Muscle layer of colon (tissue), 2 donors: ENCODE data around the gene PLD5.

Experiments
- H3K27ac ChIP-seq: one replicate; pipeline ENCODE4 v1.7.0; 2013; ENCODE audit warnings: low read depth, mild to moderate bottlenecking, low read length, moderate library complexity
- H3K27me3 ChIP-seq, 2 donors: one replicate each; pipeline ENCODE4 v1.7.0; 2013; ENCODE audit warnings: low read length in 2 of 2, mild to moderate bottlenecking in 2 of 2; ENCODE audit not compliant: insufficient read depth in 2 of 2, control insufficient read depth in 1 of 2
- H3K36me3 ChIP-seq: one replicate; pipeline ENCODE4 v1.7.0; 2013; ENCODE audit warnings: mild to moderate bottlenecking, low read length; ENCODE audit not compliant: insufficient read depth
- H3K4me1 ChIP-seq: one replicate; pipeline ENCODE4 v1.7.0; 2013; ENCODE audit warnings: mild to moderate bottlenecking, low read length; ENCODE audit not compliant: insufficient read depth
- H3K4me3 ChIP-seq, 2 donors: one replicate each; pipeline ENCODE4 v1.7.0; 2013; ENCODE audit warnings: low read length in 2 of 2, low read depth in 1 of 2, mild to moderate bottlenecking in 1 of 2, moderate library complexity in 1 of 2
- H3K9ac ChIP-seq: one replicate; pipeline ENCODE4 v1.7.0; 2013; ENCODE audit warnings: low read length
- H3K9me3 ChIP-seq: one replicate; pipeline ENCODE4 v1.7.0; 2013; ENCODE audit warnings: mild to moderate bottlenecking, low read length
- donor health status: abdominal sarcoma.
- donor health status: Adenocarcinoma of cecum.

PLD5 gene

GRCh38 chr1:242448910-242449645 is 75.4 kb downstream of the PLD5 start:
- Histone ChIP-seq H3K4me3 (no peak overlapping the region), H3K4me1 (no peaks in the 10 kb centered on the region), H3K9me3 (no peaks in the 10 kb centered on the region), H3K27me3 (peaks cover 0 to 4% of the 10 kb centered on the region in 2 donors), H3K27ac (no peak overlapping the region), H3K9ac (no peak overlapping the region), H3K36me3 (no peaks in the 10 kb centered on the region)

GRCh38 chr1:242447689-242448088 is 76.8 kb downstream of the PLD5 start:
- Histone ChIP-seq H3K27me3 (no peaks in the 10 kb centered on the region), H3K4me3 (no peak overlapping the region)

GRCh38 chr1:242440757-242441156 is 83.7 kb downstream of the PLD5 start:
- Histone ChIP-seq H3K27ac (no peak overlapping the region), H3K36me3 (no peaks in the 10 kb centered on the region), H3K27me3 (no peaks in the 10 kb centered on the region), H3K4me1 (no peaks in the 10 kb centered on the region), H3K4me3 (no peak overlapping the region), H3K9ac (no peak overlapping the region), H3K9me3 (no peaks in the 10 kb centered on the region)

More at GRCh38 chr1:242447689-242448088, 76.8 kb downstream of the PLD5 start:
- Histone ChIP-seq H3K36me3 (no peaks in the 10 kb centered on the region), H3K27ac (no peak overlapping the region), H3K9me3 (no peaks in the 10 kb centered on the region), H3K4me1 (no peaks in the 10 kb centered on the region), H3K9ac (no peak overlapping the region)

- H3K4me1 ChIP-seq = no peaks in the 10 kb centered on the region
- H3K27me3 ChIP-seq = no peaks in the 10 kb centered on the region
- H3K9ac ChIP-seq = no peak overlapping the region
- H3K27ac ChIP-seq = no peak overlapping the region
- H3K9me3 ChIP-seq = no peaks in the 10 kb centered on the region
- H3K36me3 ChIP-seq = no peaks in the 10 kb centered on the region
- H3K4me3 ChIP-seq = no peak overlapping the region
Observed at GRCh38 chr1:242435200-242435599, 89.3 kb downstream of the PLD5 start.

- no peaks in the 10 kb centered on the region for H3K36me3 ChIP-seq
- no peak overlapping the region for H3K4me3 ChIP-seq
- no peak overlapping the region for H3K27ac ChIP-seq
- H3K4me1 ChIP-seq = no peaks in the 10 kb centered on the region
- H3K9me3 ChIP-seq = no peaks in the 10 kb centered on the region
- no peak overlapping the region for H3K9ac ChIP-seq
- no peaks in the 10 kb centered on the region for H3K27me3 ChIP-seq
Observed at GRCh38 chr1:242432491-242433095, 91.9 kb downstream of the PLD5 start.

GRCh38 chr1:242431786-242432185 is 92.7 kb downstream of the PLD5 start:
- H3K27ac ChIP-seq = no peak overlapping the region
- H3K4me3 ChIP-seq = no peak overlapping the region
- H3K9me3 ChIP-seq = no peaks in the 10 kb centered on the region
- no peak overlapping the region for H3K9ac ChIP-seq
- no peaks in the 10 kb centered on the region for H3K4me1 ChIP-seq
- H3K27me3 ChIP-seq = no peaks in the 10 kb centered on the region
- H3K36me3 ChIP-seq = no peaks in the 10 kb centered on the region

- H3K27me3 ChIP-seq = no peaks in the 10 kb centered on the region
- H3K9me3 ChIP-seq = no peaks in the 10 kb centered on the region
- H3K4me3 ChIP-seq = no peak overlapping the region
- no peaks in the 10 kb centered on the region for H3K4me1 ChIP-seq
- no peak overlapping the region for H3K9ac ChIP-seq
- no peak overlapping the region for H3K27ac ChIP-seq
- H3K36me3 ChIP-seq = no peaks in the 10 kb centered on the region
Observed at GRCh38 chr1:242430956-242431355, 93.5 kb downstream of the PLD5 start.

- Histone ChIP-seq H3K9me3 (no peaks in the 10 kb centered on the region), H3K27ac (no peak overlapping the region), H3K27me3 (no peaks in the 10 kb centered on the region), H3K4me3 (no peak overlapping the region), H3K4me1 (no peaks in the 10 kb centered on the region), H3K36me3 (no peaks in the 10 kb centered on the region), H3K9ac (no peak overlapping the region)
Observed at GRCh38 chr1:242428399-242429190, 95.9 kb downstream of the PLD5 start.

GRCh38 chr1:242427519-242427918 is 97.0 kb downstream of the PLD5 start:
- no peak overlapping the region for H3K27ac ChIP-seq
- no peak overlapping the region for H3K4me3 ChIP-seq
- H3K36me3 ChIP-seq = no peaks in the 10 kb centered on the region
- H3K9ac ChIP-seq = no peak overlapping the region
- no peaks in the 10 kb centered on the region for H3K9me3 ChIP-seq
- no peaks in the 10 kb centered on the region for H3K27me3 ChIP-seq
- H3K4me1 ChIP-seq = no peaks in the 10 kb centered on the region

GRCh38 chr1:242426271-242426905 is 98.1 kb downstream of the PLD5 start:
- no peak overlapping the region for H3K9ac ChIP-seq
- no peaks in the 10 kb centered on the region for H3K27me3 ChIP-seq
- no peaks in the 10 kb centered on the region for H3K36me3 ChIP-seq
- no peak overlapping the region for H3K27ac ChIP-seq
- no peak overlapping the region for H3K4me3 ChIP-seq
- H3K4me1 ChIP-seq = no peaks in the 10 kb centered on the region
- H3K9me3 ChIP-seq = no peaks in the 10 kb centered on the region

GRCh38 chr1:242425232-242425631 is 99.3 kb downstream of the PLD5 start:
- no peak overlapping the region for H3K27ac ChIP-seq
- no peaks in the 10 kb centered on the region for H3K4me1 ChIP-seq
- H3K36me3 ChIP-seq = no peaks in the 10 kb centered on the region
- no peaks in the 10 kb centered on the region for H3K9me3 ChIP-seq
- no peaks in the 10 kb centered on the region for H3K27me3 ChIP-seq
- H3K4me3 ChIP-seq = no peak overlapping the region
- H3K9ac ChIP-seq = no peak overlapping the region
